HG02870 (cell line): ENCODE measurements around the gene APC.

Experiments used
- ATAC-seq: cut with Tn5 transposase; IDR thresholded peaks from one replicate; pipeline ENCODE4 v1.9.1; 2021; ENCODE audit warnings: mild to moderate bottlenecking, moderate library complexity; ENCODE audit not compliant: unreplicated experiment

Gene APC

GRCh38 chr5:112776301-112776856 lies 38.7 kb downstream of the APC start:
- no peak for ATAC-seq

DNA sequence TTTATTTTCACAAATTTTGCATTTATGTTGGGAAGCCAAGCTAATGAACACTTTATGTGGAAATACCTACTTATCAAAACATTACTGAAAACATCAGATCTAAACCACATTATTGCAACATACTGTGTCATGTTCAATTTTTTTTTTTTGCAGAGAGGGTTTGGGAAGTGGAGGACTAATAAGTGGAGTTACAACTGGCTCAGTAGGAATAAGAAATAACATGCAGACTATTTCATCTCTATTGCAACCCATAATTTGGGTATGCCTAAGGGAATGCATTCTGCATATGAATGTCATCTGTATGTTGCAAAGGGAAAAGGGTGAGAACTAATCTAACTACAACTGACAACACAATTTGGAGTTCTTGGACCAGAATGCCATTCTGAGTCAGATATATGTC lies 41.8 kb downstream of the APC start:
- ATAC-seq = no peak

DNA sequence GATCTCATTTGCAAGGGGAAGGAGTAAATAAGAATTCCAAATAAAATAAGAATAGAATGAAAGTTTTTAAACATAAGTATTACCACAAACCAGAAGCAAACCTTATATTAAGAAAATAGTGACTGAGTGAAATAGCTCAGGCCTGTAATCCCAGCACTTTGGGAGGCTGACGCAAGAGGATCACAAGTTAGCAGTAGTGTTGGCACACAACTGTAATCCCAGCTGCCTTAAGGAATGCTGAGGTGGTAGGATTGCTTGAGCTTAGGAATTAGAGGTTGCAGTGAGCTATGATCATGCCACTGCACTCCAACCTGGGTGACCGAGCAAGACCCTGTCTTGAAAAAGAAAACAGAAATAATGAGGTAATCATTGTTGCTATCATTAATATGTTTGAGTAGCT lies 47.0 kb downstream of the APC start:
- ATAC-seq = no peak

DNA sequence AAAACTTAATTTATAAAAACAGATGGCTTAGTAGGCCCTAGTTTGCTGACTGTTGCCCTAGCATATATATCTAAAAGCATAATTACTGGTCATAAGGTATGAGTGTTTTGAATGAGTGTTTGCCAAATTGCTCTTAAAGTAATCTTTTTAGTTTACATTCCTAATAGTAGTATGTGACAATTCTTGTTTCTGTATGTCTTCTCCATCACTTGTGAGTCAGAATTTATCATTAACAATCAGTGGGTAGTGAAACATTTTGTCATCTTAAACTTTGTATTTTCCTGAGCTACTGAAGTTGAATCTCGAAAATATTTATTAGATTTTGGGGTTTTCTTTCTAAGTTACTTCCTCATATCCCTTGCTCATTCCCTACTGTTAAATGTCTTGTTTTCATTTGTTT lies 49.6 kb downstream of the APC start:
- no peak for ATAC-seq

GRCh38 chr5:112787896-112788295 lies 50.2 kb downstream of the APC start:
- no peak for ATAC-seq

- no peak for ATAC-seq
Observed at GRCh38 chr5:112793201-112793600, 55.5 kb downstream of the APC start.

GRCh38 chr5:112794410-112794809 lies 56.7 kb downstream of the APC start:
- no peak for ATAC-seq

DNA sequence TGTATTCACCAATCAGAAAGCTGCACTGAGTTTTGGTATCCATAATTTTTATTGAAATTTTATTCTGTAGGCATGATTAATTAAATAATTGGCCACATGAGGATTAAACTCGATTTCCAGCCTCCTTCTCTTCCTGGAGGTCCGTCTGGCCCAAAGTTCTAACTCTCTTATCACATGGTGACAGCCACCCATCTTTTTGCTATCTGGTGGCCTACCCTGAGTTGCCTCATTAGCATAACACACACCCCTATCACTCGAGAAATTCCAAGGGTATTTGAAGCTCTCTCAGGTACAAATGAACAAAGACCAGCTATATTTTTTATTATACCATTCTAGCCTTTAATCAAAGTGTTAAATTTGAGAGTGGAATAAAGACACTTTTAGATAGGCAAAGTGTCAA lies 57.7 kb downstream of the APC start:
- ATAC-seq = no peak

- ATAC-seq = no peak
Observed at GRCh38 chr5:112795944-112796678, 58.4 kb downstream of the APC start.

DNA sequence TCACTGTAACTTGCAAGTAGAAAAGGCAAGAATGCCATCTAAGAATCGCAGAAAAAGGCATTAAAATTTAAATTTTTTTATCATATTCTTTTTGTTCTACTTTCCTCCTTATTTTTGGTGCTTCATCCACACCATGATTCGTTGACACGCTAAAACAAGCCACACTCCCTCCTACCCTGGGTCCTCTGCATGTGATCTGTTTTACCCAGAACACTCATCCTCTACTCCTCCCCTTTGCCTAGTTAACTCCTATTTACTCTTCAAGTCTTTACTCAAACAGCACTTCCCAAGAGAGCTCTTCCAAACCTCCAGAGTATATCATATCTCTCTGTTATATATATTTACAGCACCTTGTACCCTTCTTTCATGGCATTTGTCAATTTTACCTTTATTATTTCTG lies 62.0 kb downstream of the APC start:
- no peak for ATAC-seq

GRCh38 chr5:112800891-112801290 lies 63.2 kb downstream of the APC start:
- ATAC-seq = no peak

DNA sequence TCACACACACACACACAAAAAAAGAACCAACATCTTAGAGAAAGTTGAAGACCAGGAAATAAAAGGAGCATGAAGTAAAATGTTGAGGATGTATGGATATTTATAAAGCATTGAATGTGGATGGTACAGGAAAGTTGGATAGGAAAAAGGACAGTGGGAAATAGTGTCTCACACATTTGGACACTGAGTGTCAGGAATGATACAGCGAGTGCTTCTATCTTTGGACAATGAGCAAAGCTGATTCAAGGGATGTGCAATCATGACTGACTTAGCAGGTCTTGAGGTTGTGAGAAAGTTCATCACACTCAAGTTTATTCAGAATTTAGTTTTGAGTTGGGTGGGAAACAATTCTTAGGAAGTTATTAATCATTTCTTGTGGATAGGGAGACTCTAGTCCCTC lies 73.3 kb downstream of the APC start:
- no peak for ATAC-seq

GRCh38 chr5:112812549-112812948 lies 74.9 kb downstream of the APC start:
- ATAC-seq = no peak

DNA sequence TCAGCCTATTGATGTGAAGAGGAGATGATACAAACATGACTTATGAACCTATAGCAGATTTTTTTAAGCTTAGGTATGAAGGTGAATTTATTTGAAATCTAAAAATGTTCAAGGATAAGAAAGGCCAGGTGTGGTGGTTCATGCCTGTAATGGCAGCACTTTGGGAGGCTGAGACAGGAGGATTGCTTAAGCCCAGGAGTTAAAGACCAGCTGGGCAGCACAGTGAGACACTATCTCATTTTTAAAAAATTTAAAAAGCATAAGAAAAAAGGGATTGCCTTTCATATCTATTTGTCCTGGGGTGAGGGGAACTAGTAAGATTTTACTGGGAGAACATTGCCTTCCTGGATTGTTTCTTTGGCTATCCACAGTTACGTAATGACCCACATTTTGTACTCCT lies 82.6 kb downstream of the APC start:
- no peak for ATAC-seq

DNA sequence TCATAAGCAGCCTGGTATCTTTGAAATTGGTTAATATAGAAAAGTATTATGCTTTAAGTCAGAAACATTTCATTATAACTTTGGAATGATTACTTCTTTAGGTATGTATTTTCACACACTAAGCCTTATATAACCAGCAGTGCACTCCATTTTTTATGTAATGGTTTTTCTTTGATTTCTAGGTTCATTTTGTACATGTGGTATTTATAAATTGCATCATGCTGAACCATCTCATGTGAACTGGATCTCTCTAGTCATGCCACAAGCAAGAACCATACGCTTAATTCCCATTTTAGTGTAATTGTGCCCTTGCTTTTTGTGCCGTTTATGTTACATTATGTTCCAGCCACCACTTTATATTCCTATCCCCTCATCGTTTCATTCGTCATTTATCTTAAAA lies 84.8 kb downstream of the APC start:
- ATAC-seq = no peak

- no peak for ATAC-seq
Observed at GRCh38 chr5:112823181-112823580, 85.5 kb downstream of the APC start.

GRCh38 chr5:112823656-112824055 lies 86.0 kb downstream of the APC start:
- no peak for ATAC-seq

DNA sequence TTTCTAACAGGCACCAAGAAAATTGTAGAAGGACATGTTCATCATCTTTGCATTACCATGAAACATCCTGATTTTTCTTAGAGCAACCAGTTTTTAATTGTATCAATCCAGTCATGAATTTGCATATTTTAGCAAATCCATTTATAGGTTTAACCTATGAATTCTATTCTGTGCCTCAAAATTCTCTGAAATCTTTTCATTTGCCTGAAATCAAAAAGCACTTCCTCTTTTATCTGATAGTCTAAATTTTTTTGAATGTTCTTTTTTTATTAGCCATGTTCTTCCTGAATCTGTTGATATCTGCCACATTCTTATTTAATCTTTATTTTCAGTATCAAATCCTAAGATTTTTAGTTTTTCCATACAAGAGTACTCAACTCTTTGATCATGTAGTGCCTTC lies 86.5 kb downstream of the APC start:
- ATAC-seq = no peak

GRCh38 chr5:112830378-112830777 lies 92.7 kb downstream of the APC start:
- no peak for ATAC-seq

- no peak for ATAC-seq
Observed at GRCh38 chr5:112833971-112834370, 96.3 kb downstream of the APC start.

- ATAC-seq = no peak
Observed at GRCh38 chr5:112844489-112844888, 106.8 kb downstream of the APC start.

DNA sequence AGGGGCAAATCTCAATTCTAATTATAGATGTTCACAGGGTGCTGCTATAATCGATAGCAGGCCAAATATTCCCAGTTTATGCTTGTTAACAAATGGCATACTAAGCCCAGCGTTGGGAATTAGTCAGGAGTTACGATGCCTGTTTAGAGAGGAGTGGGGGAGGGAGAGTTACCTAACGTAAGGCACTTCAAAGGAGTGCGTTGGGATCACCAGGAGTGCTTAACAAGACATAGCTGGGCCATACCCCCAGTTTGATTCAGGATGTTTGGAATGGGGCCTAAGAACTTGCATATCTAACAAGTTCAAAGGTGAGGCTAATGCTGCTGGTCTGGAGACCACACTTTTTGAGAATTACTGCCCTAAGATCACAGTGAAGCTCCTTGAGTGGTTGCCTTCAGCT lies 108.9 kb downstream of the APC start:
- no peak for ATAC-seq

- no peak for ATAC-seq
Observed at GRCh38 chr5:112847306-112847705, 109.6 kb downstream of the APC start.
